ENCODE results near the gene C6orf141. TPM values are rescaled to one million over a fixed set of nuclear protein-coding genes. Genes with fewer than 3 reads are reported as not detected.

The C6orf141 gene
- not detected for total RNA-seq
- long read RNA-seq = 0 reads

- intact Hi-C loops (cut with DNase I) = no loop called here
- DNase-seq (ENCODE audit: missing footprints) (no peak), ATAC-seq (no peak)
These were observed at the start of gene C6orf141 for GRCh38 chr6:49550492-49551077. TSS of gene C6orf141 (plus strand) at chr6:49550668. CDS start at chr6:49550793, 125 bp downstream.

- ATAC-seq = no peak
- no peak for DNase-seq (ENCODE audit: missing footprints)
- intact Hi-C loops (cut with DNase I) = no loop called here
These were observed 45.8 kb upstream of the C6orf141 start for GRCh38 chr6:49504666-49505065.

- no peak for ATAC-seq
- DNase-seq (ENCODE audit: missing footprints) = no peak
- intact Hi-C loops (cut with DNase I) = no loop called here
These were observed 43.8 kb upstream of the C6orf141 start for GRCh38 chr6:49506569-49507111.

- DNase-seq (ENCODE audit: missing footprints) = no peak
- intact Hi-C loops (cut with DNase I) = no loop called here
- ATAC-seq = no peak
These were observed 41.1 kb upstream of the C6orf141 start for GRCh38 chr6:49509342-49509741.

- intact Hi-C loops (cut with DNase I) = no loop called here
- DNase-seq (ENCODE audit: missing footprints) = no peak
- no peak for ATAC-seq
These were observed 37.1 kb upstream of the C6orf141 start for GRCh38 chr6:49513153-49513989.

- ATAC-seq = no peak
These were observed 35.6 kb upstream of the C6orf141 start for GRCh38 chr6:49514571-49515484.

GRCh38 chr6:49515485-49516146 is 34.9 kb upstream of the C6orf141 start:
- no peak for ATAC-seq
- intact Hi-C loops (cut with DNase I) = no loop called here
- no peak for DNase-seq (ENCODE audit: missing footprints)

More at GRCh38 chr6:49514571-49515484, 35.6 kb upstream of the C6orf141 start:
- intact Hi-C loops (cut with DNase I) = no loop called here
- no peak for DNase-seq (ENCODE audit: missing footprints)

- intact Hi-C loops (cut with DNase I) = no loop called here
- DNase-seq (ENCODE audit: missing footprints) (no peak), ATAC-seq (no peak)
These were observed 34.3 kb upstream of the C6orf141 start for GRCh38 chr6:49516147-49516505.

GRCh38 chr6:49517919-49518318 is 32.5 kb upstream of the C6orf141 start:
- intact Hi-C loops (cut with DNase I) = no loop called here
- ATAC-seq (no peak), DNase-seq (ENCODE audit: missing footprints) (no peak)

- DNase-seq (ENCODE audit: missing footprints) (no peak), ATAC-seq (no peak)
- intact Hi-C loops (cut with DNase I) = no loop called here
These were observed 30.8 kb upstream of the C6orf141 start for GRCh38 chr6:49519660-49520059.

GRCh38 chr6:49522710-49523593 is 27.5 kb upstream of the C6orf141 start:
- intact Hi-C loops (cut with DNase I) = no loop called here

GRCh38 chr6:49523901-49524300 is 26.6 kb upstream of the C6orf141 start:
- DNase-seq (ENCODE audit: missing footprints) (no peak), ATAC-seq (no peak)
- intact Hi-C loops (cut with DNase I) = no loop called here

More at GRCh38 chr6:49522710-49523593, 27.5 kb upstream of the C6orf141 start:
- no peak for DNase-seq (ENCODE audit: missing footprints)
- no peak for ATAC-seq

- no peak for ATAC-seq
- intact Hi-C loops (cut with DNase I) = no loop called here
- no peak for DNase-seq (ENCODE audit: missing footprints)
These were observed 25.9 kb upstream of the C6orf141 start for GRCh38 chr6:49524541-49524940.

- ATAC-seq (no peak), DNase-seq (ENCODE audit: missing footprints) (no peak)
- intact Hi-C loops (cut with DNase I) = no loop called here
These were observed 23.9 kb upstream of the C6orf141 start for GRCh38 chr6:49526598-49526997.

- ATAC-seq = no peak
- intact Hi-C loops (cut with DNase I) = no loop called here
- no peak for DNase-seq (ENCODE audit: missing footprints)
These were observed 23.1 kb upstream of the C6orf141 start for GRCh38 chr6:49527320-49527719.

GRCh38 chr6:49528571-49528970 is 21.9 kb upstream of the C6orf141 start:
- intact Hi-C loops (cut with DNase I) = no loop called here

GRCh38 chr6:49530141-49530776 is 20.2 kb upstream of the C6orf141 start:
- no peak for DNase-seq (ENCODE audit: missing footprints)
- ATAC-seq = no peak
- intact Hi-C loops (cut with DNase I) = loop anchor here (5.0 kb wide), 1 partner anchor 322 kb away; no protein-coding TSS in a partner anchor

More at GRCh38 chr6:49528571-49528970, 21.9 kb upstream of the C6orf141 start:
- DNase-seq (ENCODE audit: missing footprints) (no peak), ATAC-seq (no peak)
